Large intestine (tissue), 3 donors: ENCODE results near the gene R3HDML. TPM values are rescaled to one million over a fixed set of nuclear protein-coding genes. Genes with fewer than 3 reads are reported as not detected.

Source experiments
- DNase-seq, 2 donors: peaks; one replicate each; pipeline versions ENCODE4 v3.0.0 to v3.0.0-alpha.2; 2013
- H3K27ac ChIP-seq: one replicate; pipeline ENCODE4 v1.5.1; 2013; ENCODE audit warnings: low read length
- H3K27me3 ChIP-seq: 2 replicates; pipeline ENCODE4 v1.6.1; 2013; ENCODE audit warnings: low read length; ENCODE audit not compliant: control insufficient read depth, insufficient read depth
- H3K36me3 ChIP-seq: 2 replicates; pipeline ENCODE4 v1.6.1; 2013; ENCODE audit warnings: low read length; ENCODE audit not compliant: control insufficient read depth, insufficient read depth
- H3K4me1 ChIP-seq: one replicate; pipeline ENCODE4 v1.6.1; 2013; ENCODE audit warnings: low read length; ENCODE audit not compliant: control insufficient read depth, insufficient read depth
- H3K4me3 ChIP-seq: one replicate; pipeline ENCODE4 v1.5.1; 2013; ENCODE audit warnings: low read length
- H3K9me3 ChIP-seq: one replicate; pipeline ENCODE4 v1.6.1; 2013; ENCODE audit warnings: mild to moderate bottlenecking, low read depth, low read length, moderate library complexity; ENCODE audit not compliant: control insufficient read depth
- WGBS: methylation state at CpG from one replicate; pipeline ENCODE4 v1.1.5; 2013; ENCODE audit warnings: low lambda C conversion rate; ENCODE audit not compliant: insufficient coverage; 5-methylcytosine and 5-hydroxymethylcytosine counted together
- polyA plus RNA-seq: library from polyadenylated mRNA; unstranded; fragments of 120-200 nt; gene quantifications from one replicate; pipeline ENCODE4 v1.2.1, GENCODE V29; 2013

Gene R3HDML
- polyA plus RNA-seq, 1 donor = 0.04 TPM

DNA sequence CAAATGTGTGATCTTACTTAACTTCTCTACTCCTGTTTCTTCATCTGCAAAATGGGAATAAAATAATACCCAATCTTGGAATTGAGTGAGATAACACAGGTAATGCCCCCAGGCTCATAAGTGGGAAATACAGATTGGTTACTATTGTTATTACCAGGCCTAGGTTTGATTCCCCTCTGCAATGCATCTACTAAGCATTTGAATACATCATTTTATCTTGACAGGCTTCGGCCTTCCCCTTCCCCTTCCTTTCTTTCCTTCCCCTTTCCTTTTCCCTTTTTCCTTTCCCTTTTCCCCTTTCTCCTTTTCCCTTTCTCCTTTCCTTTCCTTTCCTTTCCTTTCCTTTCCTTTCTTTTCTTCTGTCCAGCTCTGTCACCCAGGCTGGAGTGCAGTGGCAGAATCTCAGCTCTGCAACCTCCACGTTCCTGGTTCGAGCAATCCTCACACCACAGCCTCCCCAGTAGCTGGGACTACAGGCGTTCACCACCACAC lies 11.4 kb downstream of the R3HDML start:
- no peak for DNase-seq
- WGBS = 86% methylated on average over 1 of the region's 4 CpGs
- Histone ChIP-seq H3K27me3 (no peaks in the 10 kb centered on the region), H3K4me3 (no peak overlapping the region), H3K36me3 (peaks cover 11% of the 10 kb centered on the region), H3K9me3 (no peaks in the 10 kb centered on the region), H3K4me1 (peaks cover 25% of the 10 kb centered on the region), H3K27ac (no peak overlapping the region)

DNA sequence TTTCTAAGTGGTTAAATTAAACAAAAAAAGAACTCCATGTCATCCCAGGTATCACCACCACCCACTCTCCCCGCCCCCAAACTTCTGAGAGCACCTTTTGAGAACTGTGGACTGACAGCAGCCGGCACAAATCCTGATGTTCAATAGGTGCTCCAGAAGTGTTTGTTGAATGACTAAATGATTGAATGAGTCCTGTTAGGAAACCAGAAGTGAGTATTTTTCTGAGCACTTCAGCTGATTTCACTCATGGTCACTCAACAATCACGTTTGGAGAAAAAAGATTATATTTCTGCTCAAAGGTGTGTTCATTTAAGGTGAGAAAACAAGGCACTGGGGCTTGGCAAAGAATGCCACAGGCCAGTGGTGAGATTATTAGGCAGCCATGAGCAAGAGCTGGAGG lies 12.5 kb downstream of the R3HDML start:
- Histone ChIP-seq H3K36me3 (peaks cover 11% of the 10 kb centered on the region), H3K27ac (no peak overlapping the region), H3K4me1 (peaks cover 25% of the 10 kb centered on the region), H3K4me3 (no peak overlapping the region), H3K9me3 (no peaks in the 10 kb centered on the region), H3K27me3 (no peaks in the 10 kb centered on the region)
- no peak for DNase-seq
- WGBS = no CpG with 5 or more reads among the region's 3 CpGs

DNA sequence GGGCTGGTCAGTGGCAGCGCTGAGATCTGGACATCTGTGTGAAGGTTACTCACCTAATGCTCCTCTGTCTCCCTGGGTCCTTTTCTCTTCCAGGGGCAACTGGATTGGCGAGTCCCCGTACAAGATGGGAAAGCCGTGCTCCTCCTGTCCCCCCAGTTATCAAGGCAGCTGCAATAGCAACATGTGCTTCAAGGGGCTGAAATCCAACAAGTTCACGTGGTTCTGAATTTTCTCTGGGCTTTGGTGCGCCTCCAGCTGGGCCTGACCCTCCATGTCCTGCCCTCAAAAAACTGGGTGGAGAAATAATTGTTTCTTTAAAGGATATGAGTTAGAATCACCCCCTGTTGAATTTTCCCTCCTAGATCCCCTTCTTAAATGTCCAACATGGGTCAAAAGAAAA lies 13.7 kb downstream of the R3HDML start:
- Histone ChIP-seq H3K27ac (peak overlapping the region; percentile 89), H3K27me3 (no peaks in the 10 kb centered on the region), H3K9me3 (no peaks in the 10 kb centered on the region), H3K4me1 (peaks cover 29% of the 10 kb centered on the region), H3K36me3 (peaks cover 8% of the 10 kb centered on the region), H3K4me3 (no peak overlapping the region)
- 100% methylated on average over 1 of the region's 6 CpGs for WGBS
- DNase-seq = peak in 1 of 2 donors; percentile 69

DNA sequence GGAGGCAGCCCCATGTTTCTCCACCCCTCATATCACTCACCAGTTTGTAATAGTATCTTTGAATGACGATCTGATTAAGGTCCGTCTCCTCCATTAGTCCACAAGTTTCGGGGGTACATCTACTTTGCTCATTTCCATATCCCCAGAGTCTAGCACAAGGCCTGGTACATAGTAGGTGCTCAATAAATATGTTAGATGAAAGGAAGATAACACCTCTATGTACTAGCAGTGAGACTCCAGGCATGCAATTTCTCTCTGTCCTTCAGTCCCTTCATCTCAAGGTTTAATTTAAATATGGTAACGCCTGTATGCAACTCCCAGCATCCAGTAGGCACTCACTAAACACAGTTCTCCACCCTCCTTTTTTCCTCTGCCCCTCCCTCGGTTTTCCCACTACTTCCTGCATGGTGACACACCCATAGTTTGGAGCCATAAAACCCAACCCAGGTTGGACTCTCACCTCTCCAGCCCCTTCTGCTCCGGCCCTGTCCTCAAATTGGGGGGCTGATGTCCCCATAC lies 18.2 kb downstream of the R3HDML start:
- peak overlapping the region; percentile 96 for H3K27ac ChIP-seq
- no peaks in the 10 kb centered on the region for H3K9me3 ChIP-seq
- DNase-seq = peak in 1 of 2 donors; percentile 88

DNA sequence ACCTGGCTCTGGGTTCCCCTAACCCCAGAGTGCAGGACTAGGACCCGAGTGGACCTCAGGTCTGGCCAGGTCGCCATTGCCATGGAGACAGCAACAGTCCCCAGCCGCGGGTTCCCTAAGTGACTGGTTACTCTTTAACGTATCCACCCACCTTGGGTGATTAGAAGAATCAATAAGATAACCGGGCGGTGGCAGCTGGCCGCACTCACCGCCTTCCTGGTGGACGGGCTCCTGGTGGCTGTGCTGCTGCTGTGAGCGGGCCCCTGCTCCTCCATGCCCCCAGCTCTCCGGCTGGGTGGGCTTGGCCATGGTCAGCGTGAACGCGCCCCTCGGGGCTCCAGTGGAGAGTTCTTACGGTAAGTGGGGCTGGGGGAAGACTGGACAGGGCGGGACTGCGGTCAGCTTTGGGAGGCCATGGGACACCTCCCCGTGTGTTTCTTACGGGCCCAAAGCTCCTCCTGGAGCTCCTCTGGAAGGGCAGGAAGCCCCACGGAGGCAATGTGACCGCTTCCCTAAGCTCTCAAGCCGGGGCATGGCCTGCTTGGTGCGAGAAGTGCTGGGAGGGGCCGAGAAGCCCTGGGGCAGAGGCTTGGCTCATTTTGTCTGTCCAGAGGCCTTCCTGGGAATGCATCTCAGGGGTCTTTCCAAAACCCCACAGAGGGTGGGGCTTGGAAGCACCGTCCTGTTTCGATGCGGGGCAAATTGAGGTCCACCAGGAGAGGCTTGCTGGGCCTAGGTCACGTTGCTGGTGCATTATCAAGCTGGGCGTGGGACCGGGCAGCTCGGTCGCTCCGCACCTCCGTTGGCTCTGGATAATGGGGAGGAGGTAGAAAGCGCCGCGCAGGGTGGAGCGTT lies 18.9 kb downstream of the R3HDML start, which contains the start of gene HNF4A:
Gene HNF4A (plus strand): TSS at position 202 of the 855 bp plus-strand sequence. CDS start 106 bp downstream, at position 308.
- no peaks in the 10 kb centered on the region for H3K9me3 ChIP-seq
- peak within 1 kb of the TSS; percentile 96 for H3K27ac ChIP-seq
- no peaks in the 10 kb centered on the region for H3K27me3 ChIP-seq
- peak; percentile 82 to 98 for DNase-seq
- peak within 1 kb of the TSS; percentile 65 for H3K4me3 ChIP-seq
- WGBS = no CpG with 5 or more reads among the region's 40 CpGs
- peaks cover 28% of the 10 kb centered on the region for H3K4me1 ChIP-seq
- peaks cover 8% of the 10 kb centered on the region for H3K36me3 ChIP-seq

More for the DNA sequence above, 18.2 kb downstream of the R3HDML start:
- WGBS = 7% methylated on average over 3 of the region's 6 CpGs
- H3K4me3 ChIP-seq = peak overlapping the region; percentile 65
- peaks cover 8% of the 10 kb centered on the region for H3K36me3 ChIP-seq
- H3K27me3 ChIP-seq = no peaks in the 10 kb centered on the region
- H3K4me1 ChIP-seq = peaks cover 33% of the 10 kb centered on the region

DNA sequence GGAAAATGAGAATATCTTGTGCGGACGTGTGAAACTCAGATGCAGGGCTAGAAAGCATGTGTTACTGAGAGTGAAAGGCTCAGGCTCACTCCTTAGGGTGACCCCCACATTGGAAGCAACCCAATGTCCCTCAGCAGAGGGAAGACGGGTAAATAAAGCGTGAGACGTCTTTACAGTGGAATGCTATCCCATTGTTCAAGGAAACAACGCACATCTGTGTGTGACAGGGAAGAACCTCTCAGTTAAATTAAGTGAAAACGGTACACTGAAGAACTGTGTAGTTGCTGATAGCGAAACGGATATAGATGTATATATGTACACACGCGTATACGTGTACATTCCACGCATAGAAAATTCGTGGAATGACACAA lies 19.5 kb downstream of the R3HDML start:
- WGBS = 22% methylated on average over 3 of the region's 14 CpGs
- Histone ChIP-seq H3K4me1 (peaks cover 24% of the 10 kb centered on the region), H3K27me3 (no peaks in the 10 kb centered on the region), H3K36me3 (peaks cover 8% of the 10 kb centered on the region), H3K27ac (peak overlapping the region; percentile 96), H3K4me3 (peak overlapping the region; percentile 65), H3K9me3 (no peaks in the 10 kb centered on the region)
- DNase-seq = no peak

DNA sequence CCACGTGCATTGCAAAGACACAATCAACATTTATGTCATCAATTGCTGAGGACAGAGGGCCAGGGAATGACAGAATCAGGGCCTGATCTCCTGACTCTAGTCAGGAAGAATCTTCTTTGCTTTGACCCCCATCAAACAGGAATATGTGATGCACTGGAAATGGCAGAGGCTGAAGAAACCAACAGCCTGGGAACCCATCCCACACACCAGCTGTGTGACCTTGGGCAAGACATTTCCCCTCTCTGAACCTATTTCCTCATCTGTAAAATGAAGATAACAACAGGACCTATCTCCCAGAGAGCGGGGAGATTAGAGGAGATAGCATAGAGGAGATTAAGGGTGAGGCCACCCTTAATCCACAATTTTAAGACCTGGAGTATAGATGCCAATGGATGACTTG lies 20.2 kb downstream of the R3HDML start:
- Histone ChIP-seq H3K36me3 (peaks cover 8% of the 10 kb centered on the region), H3K27me3 (no peaks in the 10 kb centered on the region), H3K4me3 (peak overlapping the region; percentile 65), H3K27ac (peak overlapping the region; percentile 96), H3K4me1 (peaks cover 18% of the 10 kb centered on the region), H3K9me3 (no peaks in the 10 kb centered on the region)
- DNase-seq = no peak
- WGBS = no CpG with 5 or more reads among the region's 2 CpGs

DNA sequence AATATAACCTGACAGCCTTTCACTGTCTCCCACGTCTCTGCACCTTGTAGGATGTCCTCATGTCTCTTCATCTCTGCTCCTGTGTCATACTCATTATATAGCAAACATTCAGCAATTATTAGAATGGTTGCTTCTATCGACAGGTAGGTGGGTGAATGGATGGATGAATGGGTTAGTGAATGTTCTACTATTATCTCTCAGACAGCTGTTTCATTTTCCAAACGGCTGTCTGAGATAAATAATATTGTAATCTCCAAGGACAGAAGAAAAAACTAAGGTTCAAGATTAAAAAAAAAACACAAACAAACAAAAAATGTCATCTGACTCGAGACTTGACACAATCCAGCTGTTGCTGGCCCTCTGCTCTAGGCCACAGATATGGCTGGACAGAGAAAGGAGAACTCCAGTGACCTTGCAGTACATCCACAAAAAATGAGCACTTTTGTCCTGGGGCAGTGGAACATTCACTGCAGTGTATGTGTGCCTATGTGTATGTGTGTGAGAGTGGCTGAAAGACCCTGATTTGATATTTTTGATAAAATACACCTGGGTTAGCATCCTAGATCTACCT lies 20.8 kb downstream of the R3HDML start:
- H3K9me3 ChIP-seq = no peaks in the 10 kb centered on the region
- H3K4me3 ChIP-seq = peak overlapping the region; percentile 65
- DNase-seq = no peak
- no peaks in the 10 kb centered on the region for H3K27me3 ChIP-seq
- WGBS = 19% methylated on average over 3 of the region's 4 CpGs
- peaks cover 12% of the 10 kb centered on the region for H3K4me1 ChIP-seq
- no peak overlapping the region for H3K27ac ChIP-seq
- peaks cover 8% of the 10 kb centered on the region for H3K36me3 ChIP-seq

DNA sequence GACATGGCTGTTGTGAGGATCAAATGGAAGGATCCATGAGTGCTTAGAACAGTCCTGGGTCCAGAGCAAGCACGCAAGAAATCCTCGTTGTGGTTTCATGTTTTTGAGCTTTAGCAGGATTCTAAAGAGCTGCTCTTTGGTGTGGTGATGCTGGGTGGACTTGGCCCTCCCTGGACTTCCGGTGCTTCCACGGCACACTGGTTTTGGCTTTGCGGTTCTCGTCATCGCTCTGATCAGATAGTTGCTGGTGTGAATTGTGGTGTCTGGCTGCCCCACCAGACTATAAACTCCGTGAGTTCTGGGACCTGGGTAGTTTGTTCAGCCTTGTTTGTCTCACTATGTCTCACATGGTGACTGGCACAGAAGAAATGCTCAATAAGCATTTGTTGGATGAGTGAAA lies 21.9 kb downstream of the R3HDML start:
- H3K27ac ChIP-seq = peak overlapping the region; percentile 19
- no peaks in the 10 kb centered on the region for H3K27me3 ChIP-seq
- no peak overlapping the region for H3K4me3 ChIP-seq
- peaks cover 10% of the 10 kb centered on the region for H3K36me3 ChIP-seq
- no CpG with 5 or more reads among the region's 8 CpGs for WGBS
- no peaks in the 10 kb centered on the region for H3K9me3 ChIP-seq
- peaks cover 7% of the 10 kb centered on the region for H3K4me1 ChIP-seq
- DNase-seq = peak in 1 of 2 donors; percentile 59

DNA sequence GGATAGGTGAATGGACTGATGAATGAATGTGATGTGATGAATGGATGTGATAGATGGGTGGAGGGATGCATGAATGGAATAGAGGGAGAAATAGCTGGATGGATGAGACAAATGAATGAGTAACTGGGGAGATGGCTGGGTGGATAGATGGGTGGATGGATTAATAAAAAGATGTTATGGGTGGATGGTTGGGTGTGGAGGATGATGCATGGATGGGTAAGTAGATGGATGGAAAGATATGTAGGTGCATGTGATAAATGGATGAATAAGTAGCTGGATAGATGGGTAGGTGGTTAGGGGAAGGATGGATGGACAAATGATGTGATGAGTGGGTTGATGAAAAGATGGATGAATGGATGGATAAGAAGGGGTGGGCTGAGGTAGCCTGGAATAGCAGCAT lies 23.4 kb downstream of the R3HDML start:
- H3K27me3 ChIP-seq = no peaks in the 10 kb centered on the region

More for the DNA sequence above, 23.4 kb downstream of the R3HDML start:
- Histone ChIP-seq H3K27ac (no peak overlapping the region), H3K4me1 (peaks cover 3% of the 10 kb centered on the region), H3K4me3 (no peak overlapping the region), H3K36me3 (peaks cover 12% of the 10 kb centered on the region), H3K9me3 (no peaks in the 10 kb centered on the region)
- DNase-seq = no peak
